ENCODE data around the gene VTCN1.

- TF ChIP-seq EZH2 (IDR thresholded peaks at IDR 0.05; ENCODE audit: borderline replicate concordance): no peak
- no peak for TF ChIP-seq CTCF (IDR thresholded peaks at IDR 0.05; ENCODE audit: poor library complexity)
- TF ChIP-seq EZH2phosphoT487 (IDR thresholded peaks at IDR 0.05; ENCODE audit: low read depth, severe bottlenecking, unreplicated experiment): no peak
Observed at GRCh38 chr1:117130526-117130925, 80.2 kb downstream of the VTCN1 start.

Measured in hepatocyte (in vitro differentiated cells).